ENCODE results near the gene MPDZ.

DNA sequence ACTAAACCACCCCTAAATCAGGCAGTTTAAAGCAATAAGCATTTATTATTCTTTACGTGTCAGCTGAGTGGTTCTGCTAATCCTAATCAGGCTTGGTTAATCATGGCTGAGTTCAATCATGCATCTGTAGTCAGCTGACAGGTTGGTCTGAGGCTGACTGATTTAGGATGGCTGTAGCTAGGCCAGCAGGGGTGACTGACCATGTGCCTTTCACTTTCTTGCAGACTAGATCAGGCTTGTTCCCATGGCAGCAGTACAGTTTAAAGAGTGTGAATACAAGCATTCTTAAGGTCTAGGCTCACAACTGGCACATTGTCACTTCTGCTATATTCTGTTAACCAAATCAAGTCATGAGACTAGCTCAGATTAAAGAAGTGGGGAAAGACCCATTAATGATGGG, 16.1 kb upstream of the MPDZ start:
- TF ChIP-seq, protein P1, sequence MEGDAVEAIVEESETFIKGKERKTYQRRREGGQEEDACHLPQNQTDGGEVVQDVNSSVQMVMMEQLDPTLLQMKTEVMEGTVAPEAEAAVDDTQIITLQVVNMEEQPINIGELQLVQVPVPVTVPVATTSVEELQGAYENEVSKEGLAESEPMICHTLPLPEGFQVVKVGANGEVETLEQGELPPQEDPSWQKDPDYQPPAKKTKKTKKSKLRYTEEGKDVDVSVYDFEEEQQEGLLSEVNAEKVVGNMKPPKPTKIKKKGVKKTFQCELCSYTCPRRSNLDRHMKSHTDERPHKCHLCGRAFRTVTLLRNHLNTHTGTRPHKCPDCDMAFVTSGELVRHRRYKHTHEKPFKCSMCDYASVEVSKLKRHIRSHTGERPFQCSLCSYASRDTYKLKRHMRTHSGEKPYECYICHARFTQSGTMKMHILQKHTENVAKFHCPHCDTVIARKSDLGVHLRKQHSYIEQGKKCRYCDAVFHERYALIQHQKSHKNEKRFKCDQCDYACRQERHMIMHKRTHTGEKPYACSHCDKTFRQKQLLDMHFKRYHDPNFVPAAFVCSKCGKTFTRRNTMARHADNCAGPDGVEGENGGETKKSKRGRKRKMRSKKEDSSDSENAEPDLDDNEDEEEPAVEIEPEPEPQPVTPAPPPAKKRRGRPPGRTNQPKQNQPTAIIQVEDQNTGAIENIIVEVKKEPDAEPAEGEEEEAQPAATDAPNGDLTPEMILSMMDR (tag by site-specific recombination; IDR thresholded peaks at IDR 0.05), result no peak
- TF ChIP-seq, protein P2, sequence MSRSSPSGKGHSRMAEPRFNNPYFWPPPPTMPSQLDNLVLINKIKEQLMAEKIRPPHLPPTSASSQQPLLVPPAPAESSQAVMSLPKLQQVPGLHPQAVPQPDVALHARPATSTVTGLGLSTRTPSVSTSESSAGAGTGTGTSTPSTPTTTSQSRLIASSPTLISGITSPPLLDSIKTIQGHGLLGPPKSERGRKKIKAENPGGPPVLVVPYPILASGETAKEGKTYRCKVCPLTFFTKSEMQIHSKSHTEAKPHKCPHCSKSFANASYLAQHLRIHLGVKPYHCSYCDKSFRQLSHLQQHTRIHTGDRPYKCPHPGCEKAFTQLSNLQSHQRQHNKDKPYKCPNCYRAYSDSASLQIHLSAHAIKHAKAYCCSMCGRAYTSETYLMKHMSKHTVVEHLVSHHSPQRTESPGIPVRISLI (tag by site-specific recombination; IDR thresholded peaks at IDR 0.05), result no peak
- TF ChIP-seq, protein P3, sequence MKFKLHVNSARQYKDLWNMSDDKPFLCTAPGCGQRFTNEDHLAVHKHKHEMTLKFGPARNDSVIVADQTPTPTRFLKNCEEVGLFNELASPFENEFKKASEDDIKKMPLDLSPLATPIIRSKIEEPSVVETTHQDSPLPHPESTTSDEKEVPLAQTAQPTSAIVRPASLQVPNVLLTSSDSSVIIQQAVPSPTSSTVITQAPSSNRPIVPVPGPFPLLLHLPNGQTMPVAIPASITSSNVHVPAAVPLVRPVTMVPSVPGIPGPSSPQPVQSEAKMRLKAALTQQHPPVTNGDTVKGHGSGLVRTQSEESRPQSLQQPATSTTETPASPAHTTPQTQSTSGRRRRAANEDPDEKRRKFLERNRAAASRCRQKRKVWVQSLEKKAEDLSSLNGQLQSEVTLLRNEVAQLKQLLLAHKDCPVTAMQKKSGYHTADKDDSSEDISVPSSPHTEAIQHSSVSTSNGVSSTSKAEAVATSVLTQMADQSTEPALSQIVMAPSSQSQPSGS (tag by site-specific recombination; IDR thresholded peaks at IDR 0.05; ENCODE audit: low read depth), result no peak
- TF ChIP-seq YY1 (tag by site-specific recombination; IDR thresholded peaks at IDR 0.05), result no peak
- TF ChIP-seq ZNF670 (tag by site-specific recombination; IDR thresholded peaks at IDR 0.05; ENCODE audit: low read depth), result no peak
- no peak for TF ChIP-seq KLF10 (tag by site-specific recombination; IDR thresholded peaks at IDR 0.05)
- no peak for TF ChIP-seq ZNF416 (tag by site-specific recombination; IDR thresholded peaks at IDR 0.05)
- no peak for TF ChIP-seq ZBTB8A (tag by site-specific recombination; IDR thresholded peaks at IDR 0.05)
- TF ChIP-seq PRDM1 (tag by site-specific recombination; IDR thresholded peaks at IDR 0.05), result no peak
- TF ChIP-seq ZNF292 (tag by site-specific recombination; IDR thresholded peaks at IDR 0.05; ENCODE audit: borderline replicate concordance, low read depth), result no peak
- no peak for TF ChIP-seq ZFP69B (tag by site-specific recombination; IDR thresholded peaks at IDR 0.05)
- TF ChIP-seq ZBTB7A (tag by site-specific recombination; IDR thresholded peaks at IDR 0.05; ENCODE audit: low read depth), result no peak
- TF ChIP-seq ZNF121 (tag by site-specific recombination; IDR thresholded peaks at IDR 0.05), result no peak
- no peak for TF ChIP-seq OVOL3 (tag by site-specific recombination; IDR thresholded peaks at IDR 0.05)
